Measurements from ENCODE around the gene TXNRD3. TPM values are rescaled to one million over a fixed set of nuclear protein-coding genes. Genes with fewer than 3 reads are reported as not detected.
"Not testable (repeated sequence)": the region's sequence is repeated elsewhere in the genome, so short reads cannot be mapped to it uniquely, and the experiment has no call there.

TXNRD3 gene
- total RNA-seq, 1 donor from 2014 or later: 12.7 TPM

DNA sequence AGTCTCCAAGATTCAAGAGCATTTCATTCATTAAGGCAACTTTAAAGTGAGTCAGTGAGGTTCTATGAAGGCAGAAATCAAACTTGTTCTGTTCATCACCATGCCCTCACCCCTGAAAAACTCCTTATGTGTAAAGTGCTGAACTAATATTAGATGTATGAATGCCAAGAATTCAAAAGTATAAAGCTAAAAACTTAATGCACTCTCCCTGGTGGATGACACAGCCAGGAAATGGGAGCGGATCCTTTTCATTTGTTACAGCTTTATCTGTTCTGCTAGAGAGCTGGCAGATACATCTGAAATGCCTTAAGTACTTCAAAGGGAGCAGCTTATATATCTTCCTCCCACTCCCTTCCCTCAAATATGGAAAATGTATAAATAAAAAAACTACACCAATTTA, 8.2 kb downstream of the TXNRD3 start:
- DNase-seq (ENCODE audit: low read depth, low spot score): no peak

DNA sequence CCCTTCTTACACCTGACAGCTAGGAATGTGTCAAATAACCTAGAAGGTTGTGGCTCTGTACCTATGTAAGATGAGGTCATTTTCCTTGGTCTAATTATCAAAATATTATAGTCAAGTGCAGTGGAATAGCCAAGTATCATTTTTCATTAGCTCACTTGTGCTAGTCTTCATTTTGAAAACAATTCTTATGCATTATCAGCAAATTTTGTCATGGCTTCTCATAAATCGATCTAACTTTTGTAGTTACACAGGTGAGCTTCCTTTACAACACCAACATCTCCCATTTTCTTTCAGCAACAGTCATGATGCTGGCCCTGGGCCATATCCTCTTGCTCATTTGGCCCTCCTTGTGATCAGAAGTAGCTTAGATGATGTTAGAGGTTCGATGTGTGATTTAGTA, 10.3 kb downstream of the TXNRD3 start:
- DNase-seq (ENCODE audit: low read depth, low spot score): no peak

DNA sequence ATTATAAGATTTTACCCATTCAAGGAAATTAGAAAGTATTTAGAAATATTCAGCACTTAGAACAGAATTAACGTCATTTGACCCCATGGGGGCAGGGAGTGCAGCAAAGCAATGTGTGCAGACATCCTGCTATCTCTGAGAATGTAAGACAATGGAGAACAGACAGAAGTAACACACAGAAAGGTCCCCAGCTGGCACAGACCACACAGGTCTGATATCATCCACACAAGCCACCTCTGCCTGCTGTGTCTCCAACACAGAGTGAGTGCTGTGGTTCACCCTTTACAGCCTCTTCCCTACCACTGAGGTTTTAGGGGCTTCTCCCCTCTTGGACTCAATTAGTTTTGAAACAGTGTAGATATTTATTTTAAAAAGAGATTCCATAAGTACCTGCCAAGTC, 16.1 kb downstream of the TXNRD3 start:
- DNase-seq (ENCODE audit: low read depth, low spot score): no peak

DNA sequence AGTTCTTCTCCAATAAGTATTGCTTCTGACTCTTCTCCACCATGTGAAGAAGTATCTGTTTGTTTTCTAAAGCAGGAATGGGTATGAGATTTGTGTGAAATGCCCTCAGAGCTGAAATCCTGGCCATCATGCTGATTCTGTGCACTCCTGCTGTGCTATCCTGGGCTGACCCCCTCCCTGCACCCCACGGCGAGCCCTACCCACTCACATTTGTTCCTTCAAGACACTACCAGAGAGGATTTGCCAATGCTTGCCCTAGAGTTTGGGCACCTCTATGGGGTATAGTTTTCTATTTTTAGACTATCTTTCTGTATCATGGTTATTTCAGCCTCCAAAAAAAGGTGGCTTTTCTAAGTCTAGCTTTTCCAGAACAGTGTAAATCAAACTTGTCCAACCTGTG, 18.5 kb downstream of the TXNRD3 start:
- DNase-seq (ENCODE audit: low read depth, low spot score): no peak

- DNase-seq (ENCODE audit: low read depth, low spot score): no peak
These were observed 20.1 kb downstream of the TXNRD3 start for GRCh38 chr3:126634803-126635202.

DNA sequence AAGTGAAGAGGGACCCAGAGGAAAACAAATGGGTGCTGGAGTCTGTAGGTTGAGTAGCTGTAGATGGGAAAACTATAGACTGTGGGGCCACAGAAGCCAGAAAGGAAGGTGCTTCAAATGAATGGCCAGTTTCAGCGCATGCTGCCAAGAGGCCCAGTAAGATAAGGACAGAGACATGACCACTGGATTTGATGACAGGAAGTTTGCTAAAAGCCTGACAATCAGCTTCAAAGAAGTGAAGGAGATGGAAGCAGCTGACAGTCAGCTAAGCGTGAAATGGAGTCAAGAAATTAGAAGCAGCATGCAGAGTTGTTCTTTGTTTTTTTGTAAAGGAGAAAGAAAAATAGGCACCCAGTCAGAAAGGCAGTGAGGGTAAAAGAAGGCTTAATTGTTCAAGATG, 24.9 kb downstream of the TXNRD3 start:
- DNase-seq (ENCODE audit: low read depth, low spot score): no peak

- DNase-seq (ENCODE audit: low read depth, low spot score): not testable (repeated sequence)
These were observed 29.2 kb downstream of the TXNRD3 start for GRCh38 chr3:126625735-126626134.

GRCh38 chr3:126622694-126623093, 32.2 kb downstream of the TXNRD3 start:
- no peak for DNase-seq (ENCODE audit: low read depth, low spot score)

DNA sequence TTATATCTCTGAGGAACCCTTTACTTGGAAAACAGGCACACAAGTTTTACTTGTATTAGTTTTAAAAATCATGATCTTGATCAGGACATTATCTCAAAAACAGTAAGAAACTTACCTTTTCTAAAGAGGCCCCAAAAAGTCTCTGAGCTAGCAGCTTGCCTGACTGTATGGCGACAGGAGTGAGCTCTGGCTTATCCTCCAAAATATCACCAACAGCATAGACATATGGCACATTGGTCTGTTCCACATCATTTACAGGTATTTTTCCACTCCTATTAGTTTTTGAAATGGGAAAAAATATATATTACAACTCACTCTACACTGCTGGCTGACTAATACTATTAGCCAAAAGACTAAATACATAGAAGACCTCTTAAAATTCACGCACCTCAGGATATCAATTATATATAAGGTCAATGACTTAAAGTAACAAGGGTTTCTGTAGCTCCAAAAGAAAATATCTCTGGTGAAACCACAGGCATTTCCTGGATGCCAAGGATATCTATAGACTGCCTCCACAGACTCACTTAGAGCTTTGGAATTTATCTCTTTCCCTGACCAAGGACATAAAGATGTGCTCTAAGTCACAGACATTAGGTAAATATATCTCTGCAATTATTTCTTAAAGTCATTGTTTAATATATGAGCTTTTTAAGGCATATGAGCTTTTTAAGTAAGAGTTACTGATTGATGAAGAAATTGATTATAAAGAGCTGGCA, 33.1 kb downstream of the TXNRD3 start:
- no peak for DNase-seq (ENCODE audit: low read depth, low spot score)

DNA sequence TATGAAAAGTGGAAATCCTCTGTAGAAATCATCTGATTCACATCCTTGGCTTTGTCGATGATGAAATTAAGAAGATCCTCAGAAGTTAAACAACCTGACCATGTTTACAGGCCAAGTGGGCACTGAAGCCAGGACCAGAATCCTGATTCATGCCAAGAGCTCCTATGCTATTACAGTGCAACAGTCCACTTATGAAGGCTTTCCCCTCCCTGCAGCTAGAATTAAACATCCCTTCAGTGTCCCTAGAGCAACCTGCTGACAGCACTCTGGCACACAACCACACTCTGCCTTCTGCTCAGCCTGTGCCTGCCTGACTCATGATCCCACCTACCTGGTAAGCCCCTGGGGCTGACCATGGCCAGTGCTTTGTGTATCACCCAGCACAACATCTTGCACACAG, 33.8 kb downstream of the TXNRD3 start:
- no peak for DNase-seq (ENCODE audit: low read depth, low spot score)

- DNase-seq (ENCODE audit: low read depth, low spot score): no peak
These were observed 34.2 kb downstream of the TXNRD3 start for GRCh38 chr3:126620738-126621137.

GRCh38 chr3:126618760-126619159, 36.2 kb downstream of the TXNRD3 start:
- DNase-seq (ENCODE audit: low read depth, low spot score): no peak

DNA sequence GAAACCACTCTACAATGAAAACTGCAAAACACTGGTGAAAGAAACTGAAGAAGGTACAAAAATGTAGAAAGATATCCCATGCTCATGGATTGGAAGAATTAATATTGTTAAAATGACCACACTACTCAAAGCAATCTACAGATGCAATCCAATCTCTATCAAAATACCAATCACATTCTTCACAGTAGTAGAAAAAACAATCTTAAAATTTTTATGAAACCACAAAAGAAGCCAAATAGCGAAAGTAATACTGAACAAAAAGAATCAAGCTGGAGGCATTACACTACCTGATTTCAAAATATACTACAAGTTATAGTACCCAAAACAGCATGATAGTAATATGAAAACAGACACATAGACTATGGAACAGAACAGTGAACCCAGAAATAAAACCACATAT, 36.9 kb downstream of the TXNRD3 start:
- DNase-seq (ENCODE audit: low read depth, low spot score): no peak

- DNase-seq (ENCODE audit: low read depth, low spot score): no peak
These were observed 37.4 kb downstream of the TXNRD3 start for GRCh38 chr3:126617571-126617970.

DNA sequence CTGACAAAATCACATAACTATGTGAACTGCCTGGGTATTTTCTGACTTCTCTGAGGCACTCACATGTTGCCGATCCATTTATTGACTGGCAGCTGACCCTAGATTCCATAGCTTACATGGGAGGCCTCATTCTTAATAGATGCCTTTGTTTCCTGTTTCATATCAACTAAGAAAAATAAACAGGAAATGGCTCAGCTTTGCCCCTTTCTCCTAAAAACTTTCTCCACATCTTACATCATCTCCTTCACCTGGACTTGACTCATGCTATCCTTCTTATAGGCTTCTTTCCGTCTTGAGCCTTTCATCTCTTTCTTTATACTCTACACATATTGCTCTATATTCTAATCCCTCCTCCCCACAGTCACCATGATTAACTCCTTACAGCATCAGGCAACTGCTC, 38.0 kb downstream of the TXNRD3 start:
- no peak for DNase-seq (ENCODE audit: low read depth, low spot score)

DNA sequence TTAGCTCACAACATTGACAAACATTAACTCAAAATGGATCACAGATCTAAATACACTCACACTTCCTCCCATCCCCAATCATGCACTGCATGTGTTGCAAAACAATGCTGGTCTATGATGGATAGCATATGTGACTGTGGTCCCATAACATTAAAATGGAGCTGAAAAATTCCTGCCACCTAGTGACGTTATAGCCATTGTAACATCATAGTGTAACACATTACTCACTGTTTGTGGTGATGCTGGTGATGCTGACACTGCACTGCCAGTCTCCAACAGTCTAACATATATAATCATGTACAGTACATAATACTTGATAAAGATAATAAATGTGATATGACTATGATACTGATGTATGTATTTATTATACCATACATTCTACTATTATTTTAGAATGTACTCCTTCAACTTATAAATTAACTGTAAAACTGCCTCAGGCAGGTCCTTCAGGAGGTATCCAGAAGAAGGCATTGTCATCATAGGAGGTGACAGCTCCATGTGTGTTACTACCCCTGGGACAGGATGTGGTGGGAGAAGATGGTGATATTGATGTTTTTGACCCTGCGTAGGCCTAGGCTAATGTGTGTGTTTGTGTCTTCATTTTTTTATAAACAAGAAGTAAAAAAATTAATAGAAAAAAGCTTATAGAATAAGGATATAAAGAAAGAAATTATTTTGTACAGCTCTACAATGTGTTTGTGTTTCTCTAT, 41.3 kb downstream of the TXNRD3 start:
- no peak for DNase-seq (ENCODE audit: low read depth, low spot score)

- no peak for DNase-seq (ENCODE audit: low read depth, low spot score)
These were observed 42.3 kb downstream of the TXNRD3 start for GRCh38 chr3:126612479-126613205.

DNA sequence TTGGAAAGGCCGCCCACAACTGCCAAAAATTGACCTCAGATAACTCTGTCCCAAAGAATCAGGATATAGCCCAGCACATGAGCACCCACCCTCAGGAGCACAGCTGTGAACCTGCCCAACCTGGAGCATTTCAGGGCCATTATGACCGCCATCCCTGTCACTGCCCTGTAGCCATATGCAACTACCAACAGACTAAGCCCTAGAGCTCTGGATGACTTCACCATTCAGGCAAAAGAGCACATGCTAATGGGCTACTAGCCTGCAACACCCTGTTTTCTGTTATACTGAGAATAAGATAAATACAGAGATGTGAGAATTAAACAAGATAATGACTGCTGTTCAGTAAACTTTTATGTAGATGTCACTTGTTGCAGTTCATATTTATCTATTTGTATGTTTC, 45.0 kb downstream of the TXNRD3 start:
- DNase-seq (ENCODE audit: low read depth, low spot score): no peak

DNA sequence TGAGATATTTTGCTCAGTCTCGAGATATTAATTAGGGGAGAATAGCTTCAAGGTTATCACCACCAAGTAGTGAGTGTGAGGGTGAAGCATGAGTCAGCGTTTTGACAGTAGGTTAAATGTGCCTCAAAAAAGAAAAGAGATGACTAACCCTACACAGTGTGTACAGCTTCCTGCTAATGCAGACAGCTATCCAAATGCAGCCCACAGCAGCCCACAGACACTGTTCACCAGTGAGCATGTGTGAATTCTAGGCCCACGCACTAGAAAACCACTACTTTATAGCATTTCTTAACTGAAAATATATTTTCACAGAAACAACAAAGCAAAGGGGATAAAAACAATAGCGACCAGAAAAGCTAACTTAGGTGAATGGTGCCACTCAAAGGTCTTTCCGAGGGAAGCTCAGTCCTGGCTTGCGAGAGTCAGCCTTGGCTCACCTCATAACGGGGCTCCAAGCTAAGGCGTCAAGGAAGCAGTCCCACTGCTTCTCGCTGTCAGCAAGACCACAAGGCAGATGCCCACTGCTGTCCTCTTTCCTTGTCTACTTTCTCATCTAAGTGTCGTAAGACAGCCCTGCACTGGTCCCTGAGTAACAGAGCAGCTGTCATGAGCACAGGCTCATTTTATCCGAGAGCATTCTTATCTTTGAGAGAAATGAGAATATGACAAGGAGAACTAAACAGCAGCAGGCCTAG, 47.6 kb downstream of the TXNRD3 start:
- peak; percentile 13 for DNase-seq (ENCODE audit: low read depth, low spot score)

- DNase-seq (ENCODE audit: low read depth, low spot score): no peak
These were observed 48.9 kb downstream of the TXNRD3 start for GRCh38 chr3:126606001-126606400.

GRCh38 chr3:126604691-126605090, 50.2 kb downstream of the TXNRD3 start:
- no peak for DNase-seq (ENCODE audit: low read depth, low spot score)

- no peak for DNase-seq (ENCODE audit: low read depth, low spot score)
These were observed 55.8 kb downstream of the TXNRD3 start for GRCh38 chr3:126599101-126599500.
